GM10248 (cell line): ENCODE measurements around the gene PEX6.

Experiments
- CTCF ChIA-PET: fragments of 300-600 bp; sonication (Branson Sonifier 250); formaldehyde crosslinking; extraction: SDS; loops from one replicate; lab custom pipeline; 2021; ENCODE audit warnings: antibody characterized with exemption; lab: Yijun Ruan, JAX
- POLR2A ChIA-PET: fragments of 350-650 bp; sonication (Branson Sonifier 250); formaldehyde crosslinking; extraction: SDS; loops from one replicate; lab custom pipeline; 2020; ENCODE audit warnings: antibody characterized with exemption; lab: Yijun Ruan, JAX
- DNase-seq: peaks from one replicate; pipeline ENCODE4 v3.0.0; 2012; ENCODE audit errors: extremely low spot score
- TF ChIP-seq, protein P1 (sequence below): IDR thresholded peaks from 2 replicates; pipeline ENCODE4 v1.5.1; 2012; ENCODE audit warnings: mild to moderate bottlenecking, low read depth; ENCODE audit errors: extremely low read depth, missing control alignments, control extremely low read depth

Gene PEX6

DNA sequence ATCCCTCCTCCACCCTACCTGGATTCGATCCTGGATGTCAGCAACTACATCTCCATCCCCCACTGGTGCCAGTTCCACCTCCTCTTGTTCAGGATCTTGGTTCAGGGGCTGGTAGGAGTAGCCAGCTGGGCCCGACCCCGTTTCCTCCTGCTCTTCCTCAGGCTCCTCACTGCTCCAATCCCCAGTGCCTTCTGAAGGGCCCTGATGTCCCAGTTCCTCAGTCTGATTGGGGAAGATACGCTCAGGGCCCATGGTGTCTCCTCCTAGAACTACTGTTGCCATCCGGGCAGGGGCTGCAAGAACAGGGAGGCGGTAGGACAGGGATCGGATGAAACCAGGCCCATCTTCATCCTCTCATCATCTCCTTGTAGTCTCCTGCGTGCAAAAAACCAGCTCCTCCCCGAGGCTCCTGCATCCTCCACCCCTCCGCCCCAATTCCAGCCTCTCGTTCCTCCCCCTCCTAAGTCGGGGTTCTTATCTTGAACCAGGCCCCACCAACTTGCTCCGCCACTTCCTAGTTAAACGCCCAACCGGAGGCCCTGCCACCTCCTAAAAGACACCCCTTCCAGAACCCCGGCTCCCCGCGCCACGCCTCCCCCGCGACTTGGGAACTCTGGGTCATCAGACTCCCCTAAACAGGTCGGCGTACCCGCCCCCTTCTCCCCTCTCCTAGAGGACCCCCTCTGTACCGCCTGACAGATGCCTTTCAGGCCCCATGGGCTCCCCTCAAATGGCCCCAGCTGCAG, 34.3 kb upstream of the PEX6 start:
- DNase-seq: no peak
- POLR2A ChIA-PET: interaction anchor here (0.6 to 1.4 kb wide), 2 partner anchors 19 to 35 kb away, joined by 5 to 6 read pairs; partner anchors contain the start of gene PEX6
- TF ChIP-seq, protein P1, sequence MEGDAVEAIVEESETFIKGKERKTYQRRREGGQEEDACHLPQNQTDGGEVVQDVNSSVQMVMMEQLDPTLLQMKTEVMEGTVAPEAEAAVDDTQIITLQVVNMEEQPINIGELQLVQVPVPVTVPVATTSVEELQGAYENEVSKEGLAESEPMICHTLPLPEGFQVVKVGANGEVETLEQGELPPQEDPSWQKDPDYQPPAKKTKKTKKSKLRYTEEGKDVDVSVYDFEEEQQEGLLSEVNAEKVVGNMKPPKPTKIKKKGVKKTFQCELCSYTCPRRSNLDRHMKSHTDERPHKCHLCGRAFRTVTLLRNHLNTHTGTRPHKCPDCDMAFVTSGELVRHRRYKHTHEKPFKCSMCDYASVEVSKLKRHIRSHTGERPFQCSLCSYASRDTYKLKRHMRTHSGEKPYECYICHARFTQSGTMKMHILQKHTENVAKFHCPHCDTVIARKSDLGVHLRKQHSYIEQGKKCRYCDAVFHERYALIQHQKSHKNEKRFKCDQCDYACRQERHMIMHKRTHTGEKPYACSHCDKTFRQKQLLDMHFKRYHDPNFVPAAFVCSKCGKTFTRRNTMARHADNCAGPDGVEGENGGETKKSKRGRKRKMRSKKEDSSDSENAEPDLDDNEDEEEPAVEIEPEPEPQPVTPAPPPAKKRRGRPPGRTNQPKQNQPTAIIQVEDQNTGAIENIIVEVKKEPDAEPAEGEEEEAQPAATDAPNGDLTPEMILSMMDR: no peak
- CTCF ChIA-PET: interaction anchor here (1.2 to 2.1 kb wide), 5 partner anchors 11 to 134 kb away, joined by 3 to 15 read pairs (median 5); no protein-coding TSS in a partner anchor

DNA sequence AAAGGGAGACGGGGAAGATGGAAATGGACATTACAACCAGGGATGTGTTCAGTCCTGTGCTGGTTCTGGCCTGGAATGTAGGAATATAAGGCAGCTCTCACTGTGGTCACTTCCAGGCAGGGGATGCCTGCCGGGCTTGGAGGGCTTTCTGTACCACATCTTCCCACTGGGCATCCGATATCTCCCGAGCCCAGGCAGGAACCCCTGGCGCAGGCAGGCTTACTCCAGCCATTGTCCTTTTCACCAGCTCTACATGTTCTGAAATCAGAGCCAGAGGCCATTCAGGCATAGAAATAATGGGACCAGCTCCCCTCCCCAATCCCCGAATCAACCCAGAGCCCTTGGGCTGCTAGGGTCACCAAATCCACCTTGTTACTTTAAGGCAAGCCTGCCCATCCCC, 33.4 kb upstream of the PEX6 start:
- no peak for DNase-seq
- POLR2A ChIA-PET: no interaction called here
- CTCF ChIA-PET: interaction anchor here (1.5 to 1.9 kb wide), 3 partner anchors 13 to 131 kb away, joined by 4 to 6 read pairs (median 4); no protein-coding TSS in a partner anchor
- TF ChIP-seq, protein P1: no peak

DNA sequence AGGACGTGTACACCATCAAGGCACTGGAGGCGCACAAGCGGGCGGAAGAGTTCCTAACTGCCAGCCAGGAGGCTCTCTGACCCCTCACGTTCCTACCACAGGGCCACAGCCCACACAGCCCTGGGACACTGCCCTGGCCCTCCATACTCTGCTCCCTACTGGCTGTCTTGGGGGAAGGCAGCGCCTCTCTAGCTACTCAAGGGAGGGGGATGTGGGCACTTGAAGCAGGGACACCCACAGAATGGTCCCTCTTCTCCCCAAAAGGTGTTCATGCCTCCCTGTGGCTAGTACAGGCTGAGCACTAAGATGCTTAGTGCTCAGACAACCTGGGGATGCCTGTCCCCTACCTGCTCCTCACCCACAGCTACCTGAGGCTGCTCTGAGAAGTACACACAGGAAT, 32.2 kb upstream of the PEX6 start:
- ChIA-PET CTCF (interaction anchor here (1.2 to 1.8 kb wide), 4 partner anchors 11 to 48 kb away, joined by 3 to 6 read pairs (median 4); partner anchors contain the start of genes KLC4, MRPL2 and RRP36), POLR2A (no interaction called here)
- TF ChIP-seq, protein P1: no peak
- no peak for DNase-seq

DNA sequence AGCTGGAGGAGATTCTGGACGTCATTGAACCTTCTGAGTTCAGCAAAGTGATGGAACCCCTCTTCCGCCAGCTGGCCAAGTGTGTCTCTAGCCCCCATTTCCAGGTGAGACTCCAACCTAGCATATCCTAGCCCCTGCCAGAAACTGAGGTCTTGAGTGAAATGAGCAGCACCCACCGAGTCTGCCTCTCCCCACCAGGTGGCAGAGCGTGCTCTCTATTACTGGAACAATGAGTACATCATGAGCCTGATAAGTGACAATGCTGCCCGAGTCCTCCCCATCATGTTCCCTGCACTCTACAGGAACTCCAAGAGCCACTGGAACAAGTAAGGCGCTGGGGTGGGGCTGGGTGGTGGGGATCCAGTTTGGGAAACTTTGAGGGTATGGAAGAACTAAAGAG, 30.1 kb upstream of the PEX6 start:
- TF ChIP-seq, protein P1: peak; percentile 46
- CTCF ChIA-PET: interaction anchor here (1.0 to 2.0 kb wide), 4 partner anchors 10 to 135 kb away, joined by 3 to 8 read pairs (median 6); no protein-coding TSS in a partner anchor
- peak; percentile 32 for DNase-seq
- POLR2A ChIA-PET: no interaction called here

DNA sequence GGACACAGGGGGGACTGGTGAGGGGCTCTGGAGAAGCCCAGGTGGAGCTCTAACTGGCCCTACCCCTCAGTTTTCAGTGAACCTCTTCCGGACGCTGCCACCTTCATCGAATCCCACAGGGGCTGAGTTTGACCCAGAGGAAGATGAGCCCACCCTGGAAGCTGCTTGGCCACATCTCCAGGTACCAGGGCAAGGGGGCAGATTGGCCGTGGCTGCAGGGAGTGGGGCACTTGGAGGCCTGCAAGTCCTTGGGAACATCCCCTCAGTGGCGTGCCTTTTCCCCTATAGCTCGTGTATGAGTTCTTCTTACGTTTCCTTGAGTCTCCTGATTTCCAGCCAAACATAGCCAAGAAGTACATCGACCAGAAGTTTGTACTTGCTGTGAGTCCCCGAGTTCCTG, 28.1 kb upstream of the PEX6 start:
- no peak for DNase-seq
- CTCF ChIA-PET: interaction anchor here (1.8 to 2.6 kb wide), 2 partner anchors 54 to 137 kb away, joined by 5 to 11 read pairs; no protein-coding TSS in a partner anchor
- TF ChIP-seq, protein P1: no peak
- POLR2A ChIA-PET: interaction anchor here (0.5 kb wide), 1 partner anchor 1112 kb away, joined by 5 read pairs; the partner anchor contains the start of gene USP49

DNA sequence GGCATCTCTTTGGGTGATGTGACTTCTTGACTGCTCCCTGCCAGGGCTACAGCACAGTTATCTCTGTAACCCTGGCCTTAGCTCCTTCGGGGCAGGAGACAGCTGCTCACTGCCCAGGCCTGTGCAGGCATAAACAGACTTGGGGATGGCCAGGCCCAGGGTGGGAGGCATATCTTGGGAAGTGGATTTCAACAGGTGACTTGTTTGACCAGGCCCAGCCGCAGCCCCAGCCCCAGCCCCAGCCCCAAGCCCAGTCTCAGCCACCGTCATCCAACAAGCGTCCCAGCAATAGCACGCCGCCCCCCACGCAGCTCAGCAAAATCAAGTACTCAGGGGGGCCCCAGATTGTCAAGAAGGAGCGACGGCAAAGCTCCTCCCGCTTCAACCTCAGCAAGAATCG, 27.3 kb upstream of the PEX6 start:
- TF ChIP-seq, protein P1: no peak
- ChIA-PET POLR2A (interaction anchor here (0.5 kb wide), 1 partner anchor 1111 kb away, joined by 5 read pairs; the partner anchor contains the start of gene USP49), CTCF (interaction anchor here (2.6 kb wide), 1 partner anchor 138 kb away, joined by 11 read pairs; no protein-coding TSS in a partner anchor)
- no peak for DNase-seq
